CD8-positive, alpha-beta memory T cell (primary cell): ENCODE results near the gene DNAJC7. TPM values are rescaled to one million over a fixed set of nuclear protein-coding genes. Genes with fewer than 3 reads are reported as not detected.

Experiments
- CTCF ChIA-PET: fragments of 350-600 bp; sonication (Branson Sonifier 250); formaldehyde crosslinking; loops from one replicate; lab custom pipeline; 2021; ENCODE audit warnings: antibody characterized with exemption; lab: Charles Lee
- POLR2A ChIA-PET: fragments of 350-600 bp; sonication (Branson Sonifier 250); formaldehyde crosslinking; loops from one replicate; lab custom pipeline; 2021; ENCODE audit warnings: antibody characterized with exemption; lab: Charles Lee
- DNase-seq, 5 donors: peaks; one replicate each; pipeline versions ENCODE4 v3.0.0 to v3.0.0-alpha.2; 2020 to 2022; ENCODE audit warnings: mixed read lengths in 1 of 5
- H3K27ac ChIP-seq: one replicate; pipeline ENCODE4 v1.7.0; 2013; ENCODE audit warnings: low read depth, mild to moderate bottlenecking, low read length, moderate library complexity
- H3K27me3 ChIP-seq: 2 replicates; pipeline ENCODE4 v1.7.0; 2013; ENCODE audit warnings: low read length, mild to moderate bottlenecking; ENCODE audit not compliant: insufficient read depth, poor library complexity, severe bottlenecking
- H3K36me3 ChIP-seq: 2 replicates; pipeline ENCODE4 v1.7.0; 2013; ENCODE audit warnings: mild to moderate bottlenecking, low read length, moderate library complexity; ENCODE audit not compliant: insufficient read depth
- H3K4me1 ChIP-seq: 2 replicates; pipeline ENCODE4 v1.7.0; 2013; ENCODE audit warnings: mild to moderate bottlenecking, low read length, moderate library complexity; ENCODE audit not compliant: insufficient read depth
- H3K4me3 ChIP-seq: 2 replicates; pipeline ENCODE4 v1.7.0; 2013; ENCODE audit warnings: mild to moderate bottlenecking, low read length
- H3K9me3 ChIP-seq: 2 replicates; pipeline ENCODE4 v1.7.0; 2013; ENCODE audit warnings: mild to moderate bottlenecking, low read length
- H3K27ac Mint-ChIP-seq, 8 donors: one replicate each; pipeline ENCODE4 v1.8.0; 2020 to 2021; ENCODE audit warnings: mixed read lengths in 8 of 8, mild to moderate bottlenecking in 6 of 8, inconsistent platforms in 3 of 8, moderate library complexity in 3 of 8
- H3K27me3 Mint-ChIP-seq, 2 donors: one replicate each; pipeline ENCODE4 v1.8.0; 2020 to 2021; ENCODE audit warnings: mixed read lengths in 2 of 2, mild to moderate bottlenecking in 1 of 2, moderate library complexity in 1 of 2
- H3K36me3 Mint-ChIP-seq, 3 donors: one replicate each; pipeline ENCODE4 v1.8.0; 2020 to 2021; ENCODE audit warnings: mixed read lengths in 3 of 3, inconsistent platforms in 1 of 3, mild to moderate bottlenecking in 1 of 3
- H3K4me1 Mint-ChIP-seq, 3 donors: one replicate each; pipeline ENCODE4 v1.8.0; 2020 to 2021; ENCODE audit warnings: mixed read lengths in 3 of 3, inconsistent platforms in 1 of 3, mild to moderate bottlenecking in 1 of 3
- H3K4me3 Mint-ChIP-seq, 7 donors: one replicate each; pipeline ENCODE4 v1.8.0; 2020 to 2021; ENCODE audit warnings: mixed read lengths in 7 of 7, mild to moderate bottlenecking in 6 of 7, moderate library complexity in 4 of 7, inconsistent platforms in 2 of 7
- H3K9me3 Mint-ChIP-seq, 5 donors: one replicate each; pipeline ENCODE4 v1.8.0; 2020 to 2022; ENCODE audit warnings: mixed read lengths in 5 of 5, mild to moderate bottlenecking in 3 of 5, moderate library complexity in 2 of 5, inconsistent platforms in 1 of 5
- polyA plus RNA-seq: library from polyadenylated mRNA; unstranded; fragments of 300-500 nt; fragmentation: Illumina TruSeq; gene quantifications from one replicate; pipeline ENCODE4 v1.2.3, GENCODE V29; 2021
- total RNA-seq, 2 experiments: library from RNA; stranded (reverse); gene quantifications; one replicate each; pipeline ENCODE4 v1.2.3, GENCODE V29; 2021

DNAJC7 gene
- total and polyA plus RNA-seq, 3 experiments from 2014 or later = 74.6 to 111 (median 111) TPM

DNA sequence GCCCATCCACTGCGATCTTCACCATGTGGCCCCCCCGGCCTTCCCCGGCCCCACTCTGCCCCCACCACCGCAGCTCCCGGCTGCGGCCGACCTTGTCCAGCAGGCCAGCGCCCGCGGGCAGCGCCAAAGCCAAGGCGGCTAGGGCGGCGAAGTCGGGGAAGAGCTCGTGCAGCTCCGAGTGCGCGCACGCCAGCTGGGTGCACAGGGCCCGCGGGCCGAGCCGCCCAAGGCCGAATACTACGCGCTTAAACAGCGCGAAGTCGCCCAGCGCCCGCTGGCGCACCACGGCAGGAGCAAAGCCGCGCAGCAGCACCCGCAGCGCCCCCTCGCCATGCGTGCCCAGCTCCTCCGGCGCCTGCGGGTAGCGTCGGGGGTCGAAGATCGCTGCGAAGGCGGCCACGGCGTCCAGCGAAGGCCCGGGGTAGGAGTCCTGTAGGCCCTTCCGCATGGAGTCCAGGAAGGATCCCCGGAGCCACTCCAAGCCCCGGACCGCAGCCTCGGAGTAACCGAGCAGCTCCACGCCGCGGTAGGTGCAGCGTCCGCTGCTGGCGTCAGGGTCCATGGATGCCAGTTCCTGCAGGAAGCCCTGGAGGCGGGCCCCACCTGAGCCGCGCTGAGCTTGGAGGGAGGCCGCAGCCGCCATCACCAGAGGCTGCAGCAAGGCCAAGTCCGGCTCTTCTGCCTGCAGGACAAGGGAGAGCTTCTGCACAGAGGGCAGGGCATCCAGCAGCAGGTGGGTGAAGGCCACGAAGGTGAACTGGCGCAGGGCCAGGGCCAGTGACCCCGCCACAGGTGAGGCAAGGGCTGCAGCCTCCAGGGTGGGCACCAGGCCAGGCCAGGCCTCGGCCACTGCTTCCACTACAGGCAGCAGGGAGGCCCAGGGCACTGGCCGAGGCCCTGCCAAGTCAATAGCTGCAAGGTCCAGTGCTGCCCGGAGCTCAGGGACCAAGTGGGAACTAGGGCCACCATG lies 22.8 kb upstream of the DNAJC7 start:
- H3K9me3 ChIP-seq = no peaks in the 10 kb centered on the region
- Mint-ChIP-seq H3K36me3 (peaks cover 0 to 1% (median 0%) of the 10 kb centered on the region in 3 donors), H3K27ac (no peak overlapping the region), H3K4me3 (no peak overlapping the region), H3K27me3 (peaks cover 8 to 10% of the 10 kb centered on the region in 2 donors), H3K4me1 (no peaks in the 10 kb centered on the region), H3K9me3 (no peaks in the 10 kb centered on the region)
- ChIA-PET POLR2A (interaction anchor here (1.1 kb wide), 1 partner anchor 9 kb away, joined by 3 read pairs; no protein-coding TSS in a partner anchor), CTCF (interaction anchor here (1.1 to 1.3 kb wide), 2 partner anchors 14 to 20 kb away, joined by 3 read pairs; partner anchors contain the start of gene NKIRAS2)
- no peaks in the 10 kb centered on the region for H3K36me3 ChIP-seq
- no peak overlapping the region for H3K4me3 ChIP-seq
- no peak overlapping the region for H3K27ac ChIP-seq
- no peak for DNase-seq
- no peaks in the 10 kb centered on the region for H3K27me3 ChIP-seq
- no peaks in the 10 kb centered on the region for H3K4me1 ChIP-seq

DNA sequence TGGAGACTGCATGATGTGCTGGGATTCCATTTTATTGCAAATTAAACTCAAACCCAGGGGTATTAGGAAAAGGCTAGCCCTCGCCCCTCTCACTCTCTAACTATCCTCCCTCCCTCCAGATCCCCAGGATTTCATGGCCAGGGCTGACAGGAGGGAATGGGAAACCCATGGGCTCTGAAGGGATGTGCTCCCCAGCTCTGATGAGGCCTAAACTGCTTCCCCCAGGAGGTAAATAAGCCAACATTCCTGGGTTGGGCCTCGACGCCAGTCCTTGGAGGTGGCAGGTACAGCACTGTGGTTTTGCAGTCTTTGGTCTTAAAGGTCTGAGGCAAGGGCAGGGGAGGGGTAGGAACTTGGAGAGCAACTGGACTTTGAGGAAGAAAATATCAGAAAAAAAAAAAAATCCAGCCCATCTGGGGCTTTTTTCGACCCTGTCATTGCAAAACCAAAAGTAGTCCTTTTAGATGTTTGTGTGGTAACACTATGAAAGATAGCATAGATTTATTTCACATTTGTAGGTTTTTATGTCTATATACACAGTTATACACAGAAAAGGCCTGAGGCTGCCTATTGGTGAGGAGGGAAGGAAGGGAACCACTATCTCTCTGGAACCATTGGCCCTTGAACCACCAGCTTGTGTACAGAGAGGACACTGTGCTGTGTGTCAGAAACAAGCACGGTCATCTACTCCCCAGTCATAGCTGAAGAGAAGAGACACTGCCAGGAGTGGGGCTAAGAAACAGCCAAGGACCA lies 21.2 kb upstream of the DNAJC7 start:
- ChIA-PET CTCF (no interaction called here), POLR2A (no interaction called here)
- H3K36me3 Mint-ChIP-seq = peaks cover 0 to 1% (median 0%) of the 10 kb centered on the region in 3 donors
- peak overlapping the region in 1 of 8 donors; percentile 43 for H3K27ac Mint-ChIP-seq
- no peaks in the 10 kb centered on the region for H3K9me3 Mint-ChIP-seq
- no peak overlapping the region for H3K27ac ChIP-seq
- no peak for DNase-seq
- H3K27me3 Mint-ChIP-seq = peaks cover 11 to 17% of the 10 kb centered on the region in 2 donors
- no peak overlapping the region for H3K4me3 Mint-ChIP-seq
- H3K9me3 ChIP-seq = no peaks in the 10 kb centered on the region
- no peaks in the 10 kb centered on the region for H3K36me3 ChIP-seq
- H3K4me1 ChIP-seq = peaks cover 5% of the 10 kb centered on the region
- H3K4me3 ChIP-seq = no peak overlapping the region
- H3K4me1 Mint-ChIP-seq = peaks cover 0 to 3% (median 0%) of the 10 kb centered on the region in 3 donors
- H3K27me3 ChIP-seq = no peaks in the 10 kb centered on the region

GRCh38 chr17:42034059-42034458 lies 16.8 kb upstream of the DNAJC7 start:
- no peaks in the 10 kb centered on the region for H3K9me3 Mint-ChIP-seq
- peak overlapping the region in 1 of 7 donors; percentile 37 for H3K4me3 Mint-ChIP-seq
- CTCF ChIA-PET = no interaction called here

GRCh38 chr17:42031584-42031983 lies 14.3 kb upstream of the DNAJC7 start:
- Mint-ChIP-seq H3K27ac (no peak overlapping the region), H3K4me1 (peaks cover 0 to 3% (median 0%) of the 10 kb centered on the region in 3 donors), H3K27me3 (peaks cover 3 to 19% of the 10 kb centered on the region in 2 donors), H3K36me3 (no peaks in the 10 kb centered on the region), H3K9me3 (no peaks in the 10 kb centered on the region), H3K4me3 (no peak overlapping the region)
- Histone ChIP-seq H3K27ac (no peak overlapping the region), H3K27me3 (no peaks in the 10 kb centered on the region), H3K4me1 (peaks cover 5% of the 10 kb centered on the region), H3K9me3 (no peaks in the 10 kb centered on the region), H3K36me3 (no peaks in the 10 kb centered on the region), H3K4me3 (no peak overlapping the region)
- ChIA-PET POLR2A (no interaction called here), CTCF (interaction anchor here (1.0 to 10.4 kb wide), 3 partner anchors 14 to 85 kb away, joined by 3 to 109 read pairs (median 3); partner anchors contain the start of genes DHX58, DNAJC7 and KAT2A)
- DNase-seq = no peak

More at GRCh38 chr17:42034059-42034458, 16.8 kb upstream of the DNAJC7 start:
- Histone ChIP-seq H3K27me3 (no peaks in the 10 kb centered on the region), H3K9me3 (no peaks in the 10 kb centered on the region), H3K27ac (no peak overlapping the region), H3K4me3 (no peak overlapping the region), H3K36me3 (no peaks in the 10 kb centered on the region), H3K4me1 (peaks cover 5% of the 10 kb centered on the region)
- H3K27me3 Mint-ChIP-seq = peaks cover 9 to 25% of the 10 kb centered on the region in 2 donors
- DNase-seq = no peak
- H3K27ac Mint-ChIP-seq = peak overlapping the region in 1 of 8 donors; percentile 81
- peaks cover 0 to 1% (median 0%) of the 10 kb centered on the region in 3 donors for H3K36me3 Mint-ChIP-seq
- H3K4me1 Mint-ChIP-seq = peaks cover 0 to 3% (median 0%) of the 10 kb centered on the region in 3 donors
- POLR2A ChIA-PET = no interaction called here

DNA sequence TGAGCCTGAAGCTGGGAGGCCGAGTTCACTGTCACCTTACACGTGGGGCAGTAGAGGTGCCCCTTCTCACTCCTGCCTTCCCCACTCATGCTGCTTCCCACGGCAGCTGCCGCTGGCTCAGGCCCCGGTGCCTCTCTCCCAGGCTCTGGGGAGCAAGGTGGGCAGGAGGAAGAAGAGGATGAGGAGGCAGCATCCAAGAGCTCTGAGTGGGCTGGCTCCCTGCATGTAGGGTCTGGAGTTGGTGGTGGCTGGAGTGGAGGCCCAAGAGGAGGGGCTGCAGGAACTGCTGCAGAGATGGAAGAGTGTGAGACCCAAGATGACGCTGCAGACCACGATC lies 11.5 kb upstream of the DNAJC7 start:
- POLR2A ChIA-PET = no interaction called here
- no peak for DNase-seq
- Mint-ChIP-seq H3K9me3 (no peaks in the 10 kb centered on the region), H3K4me3 (no peak overlapping the region), H3K27ac (no peak overlapping the region), H3K36me3 (peaks cover 0 to 10% (median 3%) of the 10 kb centered on the region in 3 donors), H3K27me3 (peaks cover under 1 to 14% of the 10 kb centered on the region in 2 donors), H3K4me1 (peaks cover 4 to 5% (median 5%) of the 10 kb centered on the region in 3 donors)
- H3K4me1 ChIP-seq = peaks cover 7% of the 10 kb centered on the region
- H3K27ac ChIP-seq = no peak overlapping the region
- CTCF ChIA-PET = interaction anchor here (0.7 to 10.4 kb wide), 3 partner anchors 11 to 88 kb away, joined by 3 to 109 read pairs (median 3); partner anchors contain the start of genes DHX58 and KAT2A
- no peaks in the 10 kb centered on the region for H3K9me3 ChIP-seq
- H3K4me3 ChIP-seq = no peak overlapping the region
- H3K36me3 ChIP-seq = peaks cover 4% of the 10 kb centered on the region
- no peaks in the 10 kb centered on the region for H3K27me3 ChIP-seq

DNA sequence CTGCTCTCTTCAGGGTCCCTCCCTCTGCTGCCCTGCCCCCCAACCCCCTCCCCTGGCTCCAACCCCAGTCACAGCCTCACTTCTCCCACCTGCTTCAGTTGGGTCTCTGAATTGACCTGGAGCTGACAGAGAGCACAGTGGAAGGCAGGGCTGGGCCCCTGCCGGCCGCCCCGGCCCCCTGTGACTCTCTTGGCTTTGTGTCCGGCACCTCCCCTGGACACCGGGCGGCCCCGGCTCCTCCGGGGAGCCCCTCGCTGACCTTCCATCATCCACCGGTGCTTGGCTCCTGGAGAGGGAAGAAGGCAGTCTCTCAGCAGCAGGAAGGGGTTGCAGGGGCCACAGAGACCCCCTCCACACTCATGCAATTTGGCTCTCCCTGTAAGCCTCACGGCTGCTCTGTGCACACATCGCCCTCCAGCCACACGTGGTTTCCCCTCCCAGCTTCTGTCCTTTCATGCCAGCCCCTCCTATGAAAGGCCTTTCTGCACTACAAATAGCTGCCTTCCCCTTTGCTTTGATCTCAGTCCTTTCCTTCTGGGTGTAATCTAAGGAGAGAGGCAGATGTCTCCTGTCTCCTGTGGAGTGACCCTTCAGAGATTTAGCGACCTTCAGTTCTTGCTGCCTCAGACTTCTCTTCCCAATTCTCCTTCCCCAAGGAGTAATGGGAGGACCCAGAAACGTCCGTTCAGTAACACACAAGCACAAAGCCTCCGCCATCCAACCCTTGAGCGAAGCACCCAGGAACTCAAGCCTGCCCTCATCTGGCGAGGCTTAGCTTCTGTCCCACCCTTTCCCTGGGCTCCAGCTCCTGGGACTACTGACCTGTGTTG lies 10.9 kb upstream of the DNAJC7 start:
- Histone ChIP-seq H3K27ac (no peak overlapping the region), H3K4me1 (peaks cover 6% of the 10 kb centered on the region), H3K27me3 (no peaks in the 10 kb centered on the region), H3K36me3 (peaks cover 10% of the 10 kb centered on the region), H3K9me3 (no peaks in the 10 kb centered on the region), H3K4me3 (no peak overlapping the region)
- ChIA-PET CTCF (interaction anchor here (0.7 to 10.4 kb wide), 4 partner anchors 10 to 88 kb away, joined by 3 to 109 read pairs (median 3); partner anchors contain the start of genes DHX58 and KAT2A), POLR2A (no interaction called here)
- Mint-ChIP-seq H3K4me3 (no peak overlapping the region), H3K9me3 (no peaks in the 10 kb centered on the region), H3K36me3 (peaks cover 0 to 16% (median 3%) of the 10 kb centered on the region in 3 donors), H3K4me1 (peaks cover 3 to 5% (median 5%) of the 10 kb centered on the region in 3 donors), H3K27me3 (peaks cover 0 to 12% of the 10 kb centered on the region in 2 donors), H3K27ac (no peak overlapping the region)
- DNase-seq = no peak

GRCh38 chr17:42027590-42027889 lies 10.3 kb upstream of the DNAJC7 start:
- Mint-ChIP-seq H3K36me3 (peaks cover 0 to 21% (median 3%) of the 10 kb centered on the region in 3 donors), H3K27ac (peak overlapping the region in 1 of 8 donors; percentile 32), H3K4me3 (no peak overlapping the region), H3K27me3 (peaks cover 0 to 12% of the 10 kb centered on the region in 2 donors), H3K9me3 (no peaks in the 10 kb centered on the region), H3K4me1 (peaks cover 3 to 5% (median 5%) of the 10 kb centered on the region in 3 donors)
- H3K4me1 ChIP-seq = peaks cover 6% of the 10 kb centered on the region
- no peaks in the 10 kb centered on the region for H3K9me3 ChIP-seq
- no peak for DNase-seq
- no peaks in the 10 kb centered on the region for H3K27me3 ChIP-seq
- ChIA-PET POLR2A (no interaction called here), CTCF (interaction anchor here (1.3 to 10.4 kb wide), 3 partner anchors 9 to 89 kb away, joined by 3 to 109 read pairs (median 3); partner anchors contain the start of genes DHX58 and KAT2A)
- no peak overlapping the region for H3K27ac ChIP-seq
- H3K4me3 ChIP-seq = no peak overlapping the region
- H3K36me3 ChIP-seq = peaks cover 16% of the 10 kb centered on the region
